ENCODE results near the gene RFPL2. TPM values are rescaled to one million over a fixed set of nuclear protein-coding genes. Genes with fewer than 3 reads are reported as not detected.
"Not testable (repeated sequence)": the region's sequence is repeated elsewhere in the genome, so short reads cannot be mapped to it uniquely, and the experiment has no call there.

Gene RFPL2
- total RNA-seq, 1 experiment from 2014 or later, result 0.48 TPM

GRCh38 chr22:32147128-32147527, 57.7 kb downstream of the RFPL2 start:
- Mint-ChIP-seq H3K27ac (peak overlapping the region; percentile 82), H3K4me1 (peaks cover 44% of the 10 kb centered on the region), H3K4me3 (peak overlapping the region; percentile 37)
- H3K36me3 Mint-ChIP-seq; CTCF ChIA-PET; ATAC-seq; H3K9me3 Mint-ChIP-seq; H3K27me3 Mint-ChIP-seq (ENCODE audit: low read depth); POLR2A ChIA-PET: not testable (repeated sequence)
- 0 out of 2 replicates have a peak, but pooled peaks have one; percentile 24 for TF ChIP-seq CREM (CRISPR knock-in tag; IDR thresholded peaks at IDR 0.05)
- DNase-seq (ENCODE audit: low spot score), result peak; percentile 64

- TF ChIP-seq NR3C1 (CRISPR knock-in tag; conservative IDR thresholded peaks at IDR 0.05; ENCODE audit: low read depth) (no peak), ARID4B (CRISPR knock-in tag; IDR thresholded peaks at IDR 0.05; ENCODE audit: borderline replicate concordance) (no peak), PREB (CRISPR knock-in tag; IDR thresholded peaks at IDR 0.05; ENCODE audit: borderline replicate concordance) (no peak), NFE2L1 (CRISPR knock-in tag; IDR thresholded peaks at IDR 0.05) (no peak), NR2C2 (CRISPR knock-in tag; IDR thresholded peaks at IDR 0.05) (no peak), E2F5 (CRISPR knock-in tag; IDR thresholded peaks at IDR 0.05) (no peak), ZNF138 (CRISPR knock-in tag; conservative IDR thresholded peaks at IDR 0.05) (no peak)
- H3K9me3 Mint-ChIP-seq, result peaks cover 9% of the 10 kb centered on the region
- no peak overlapping the region for H3K27ac Mint-ChIP-seq
- DNase-seq (ENCODE audit: low spot score), result no peak
- no peak overlapping the region for H3K4me3 Mint-ChIP-seq
- peaks cover 4% of the 10 kb centered on the region for H3K36me3 Mint-ChIP-seq
- H3K4me1 Mint-ChIP-seq, result peaks cover 27% of the 10 kb centered on the region
- ATAC-seq, result no peak
- H3K27me3 Mint-ChIP-seq (ENCODE audit: low read depth), result peaks cover 8% of the 10 kb centered on the region; the same call in 1 of the 2 replicates
- CTCF ChIA-PET, result interaction anchor here (1.2 kb wide), 1 partner anchor 121 kb away, joined by 3 read pairs; no protein-coding TSS in a partner anchor
- POLR2A ChIA-PET, result no interaction called here
Observed at GRCh38 chr22:32144496-32145274, 60.2 kb downstream of the RFPL2 start.

- POLR2A ChIA-PET, result no interaction called here
- Mint-ChIP-seq H3K36me3 (no peaks in the 10 kb centered on the region; the same call in 1 of the 2 replicates), H3K9me3 (peaks cover 6% of the 10 kb centered on the region; the same call in 1 of the 2 replicates), H3K27me3 (ENCODE audit: low read depth) (peaks cover 8% of the 10 kb centered on the region; the same call in 1 of the 2 replicates), H3K4me1 (peaks cover 28% of the 10 kb centered on the region), H3K27ac (no peak overlapping the region), H3K4me3 (no peak overlapping the region)
- ATAC-seq, result no peak
- CTCF ChIA-PET, result interaction anchor here (0.8 kb wide), 1 partner anchor 166 kb away, joined by 4 read pairs; no protein-coding TSS in a partner anchor
- TF ChIP-seq ZNF232 (CRISPR knock-in tag; IDR thresholded peaks at IDR 0.05) (no peak), GTF2I (CRISPR knock-in tag; conservative IDR thresholded peaks at IDR 0.05) (no peak), ZNF219 (CRISPR knock-in tag; IDR thresholded peaks at IDR 0.05; ENCODE audit: borderline replicate concordance) (no peak), ZNF512 (CRISPR knock-in tag; IDR thresholded peaks at IDR 0.05; ENCODE audit: borderline replicate concordance) (no peak), CREB1 (CRISPR knock-in tag; IDR thresholded peaks at IDR 0.05) (no peak), ZNF396 (CRISPR knock-in tag; IDR thresholded peaks at IDR 0.05; ENCODE audit: borderline replicate concordance) (no peak), NFE2L1 (CRISPR knock-in tag; IDR thresholded peaks at IDR 0.05) (no peak), E2F5 (CRISPR knock-in tag; IDR thresholded peaks at IDR 0.05) (no peak), ETV6 (CRISPR knock-in tag; IDR thresholded peaks at IDR 0.05) (no peak), HMGXB4 (CRISPR knock-in tag; IDR thresholded peaks at IDR 0.05) (no peak), NR2C2 (CRISPR knock-in tag; IDR thresholded peaks at IDR 0.05) (no peak), ZNF121 (CRISPR knock-in tag; IDR thresholded peaks at IDR 0.05) (no peak)
- no peak for DNase-seq (ENCODE audit: low spot score)
Observed at GRCh38 chr22:32142600-32142999, 62.3 kb downstream of the RFPL2 start.

All from WTC11 (cell line).